WTC11 (cell line): ENCODE results near the gene SLC24A3. TPM values are rescaled to one million over a fixed set of nuclear protein-coding genes. Genes with fewer than 3 reads are reported as not detected.

Experiments
- ATAC-seq: fragments of 200-7000 bp; cut with Tn5 transposase; 2 replicates; pipeline ENCODE4 v1.10.0; 2021; ENCODE audit warnings: mild to moderate bottlenecking, moderate library complexity
- CTCF ChIA-PET: fragments of 300-600 bp; sonication (Branson Sonifier 250); formaldehyde crosslinking; loops from one replicate; lab custom pipeline; 2021; ENCODE audit warnings: antibody characterized with exemption; lab: Charles Lee
- POLR2A ChIA-PET: fragments of 350-600 bp; sonication (Branson Sonifier 250); formaldehyde crosslinking; loops from one replicate; lab custom pipeline; 2021; ENCODE audit warnings: antibody characterized with exemption; lab: Charles Lee
- DNase-seq: peaks from one replicate; pipeline ENCODE4 v3.0.0; 2021; ENCODE audit warnings: low spot score
- H3K27ac Mint-ChIP-seq: 2 replicates; pipeline ENCODE4 v1.8.0; 2021; ENCODE audit warnings: mixed read lengths
- H3K27me3 Mint-ChIP-seq: 2 replicates; pipeline ENCODE4 v1.8.0; 2021; ENCODE audit warnings: low read depth, mild to moderate bottlenecking, moderate library complexity, mixed read lengths
- H3K36me3 Mint-ChIP-seq: 2 replicates; pipeline ENCODE4 v1.8.0; 2021; ENCODE audit warnings: mixed read lengths
- H3K4me1 Mint-ChIP-seq: 2 replicates; pipeline ENCODE4 v1.8.0; 2022; ENCODE audit warnings: mixed read lengths
- H3K4me3 Mint-ChIP-seq: 2 replicates; pipeline ENCODE4 v1.8.0; 2021; ENCODE audit warnings: mild to moderate bottlenecking, moderate library complexity, mixed read lengths
- H3K9me3 Mint-ChIP-seq: 2 replicates; pipeline ENCODE4 v1.8.0; 2021; ENCODE audit warnings: mixed read lengths
- CREB1 ChIP-seq: sonication (generic); formaldehyde crosslinking; IDR thresholded peaks from 2 replicates; pipeline ENCODE4 v1.8.0; 2023; ENCODE audit warnings: mild to moderate bottlenecking, missing genetic modification reagents
- ELF4 ChIP-seq: sonication (generic); formaldehyde crosslinking; IDR thresholded peaks from 2 replicates; pipeline ENCODE4 v1.8.1; 2022; ENCODE audit warnings: low read depth, mild to moderate bottlenecking, moderate library complexity, missing genetic modification reagents
- EMX1 ChIP-seq: fragments of 250-450 bp; sonication (Bioruptor Pico); IDR thresholded peaks from 2 replicates; pipeline ENCODE4 v1.8.0; 2021; ENCODE audit warnings: mild to moderate bottlenecking
- FOXK1 ChIP-seq: sonication (generic); formaldehyde crosslinking; IDR thresholded peaks from 2 replicates; pipeline ENCODE4 v1.8.0; 2022; ENCODE audit warnings: mild to moderate bottlenecking, moderate library complexity, missing genetic modification reagents
- FOXP1 ChIP-seq: sonication (generic); formaldehyde crosslinking; IDR thresholded peaks from 2 replicates; pipeline ENCODE4 v1.8.0; 2022; ENCODE audit warnings: missing genetic modification reagents, mild to moderate bottlenecking, moderate library complexity, borderline replicate concordance
- IRF2 ChIP-seq: sonication (generic); formaldehyde crosslinking; IDR thresholded peaks from 2 replicates; pipeline ENCODE4 v1.8.0; 2022; ENCODE audit warnings: low read depth, missing genetic modification reagents, borderline replicate concordance
- JAZF1 ChIP-seq: fragments of 250-450 bp; sonication (Bioruptor Pico); IDR thresholded peaks from 2 replicates; pipeline ENCODE4 v1.9.0; 2021; ENCODE audit warnings: moderate library complexity, mild to moderate bottlenecking, inconsistent platforms
- NR3C1 ChIP-seq: sonication (generic); formaldehyde crosslinking; conservative IDR thresholded peaks from 2 replicates; pipeline ENCODE4 v1.8.1; 2023; ENCODE audit warnings: low read depth, mild to moderate bottlenecking, missing genetic modification reagents
- SMAD4 ChIP-seq: sonication (generic); formaldehyde crosslinking; IDR thresholded peaks from 2 replicates; pipeline ENCODE4 v1.8.0; 2022; ENCODE audit warnings: mild to moderate bottlenecking, missing genetic modification reagents
- TCF7 ChIP-seq: sonication (generic); formaldehyde crosslinking; IDR thresholded peaks from 2 replicates; pipeline ENCODE4 v1.8.0; 2022; ENCODE audit warnings: mild to moderate bottlenecking, low read depth, missing genetic modification reagents, moderate library complexity
- TEAD4 ChIP-seq: sonication (generic); formaldehyde crosslinking; IDR thresholded peaks from 2 replicates; pipeline ENCODE4 v1.8.0; 2022; ENCODE audit warnings: mild to moderate bottlenecking, missing genetic modification reagents
- ZNF416 ChIP-seq: fragments of 250-450 bp; sonication (Bioruptor Pico); IDR thresholded peaks from 2 replicates; pipeline ENCODE4 v1.9.0; 2021; ENCODE audit warnings: mild to moderate bottlenecking, inconsistent platforms
- total RNA-seq: library from RNA; stranded (reverse); gene quantifications from 3 replicates; pipeline ENCODE4 v1.2.3, GENCODE V29; 2021
- TF ChIP-seq, protein P1 (sequence below): fragments of 250-450 bp; sonication (Bioruptor Pico); IDR thresholded peaks from 2 replicates; pipeline ENCODE4 v1.9.0; 2021; ENCODE audit warnings: mild to moderate bottlenecking, borderline replicate concordance
- TF ChIP-seq, protein P2 (sequence below): fragments of 250-450 bp; sonication (Bioruptor Pico); IDR thresholded peaks from 2 replicates; pipeline ENCODE4 v1.9.0; 2021; ENCODE audit warnings: mild to moderate bottlenecking
- TF ChIP-seq, protein P3 (sequence below): sonication (generic); formaldehyde crosslinking; IDR thresholded peaks from 2 replicates; pipeline ENCODE4 v1.8.0; 2023; ENCODE audit warnings: missing genetic modification reagents, mild to moderate bottlenecking, borderline replicate concordance
- TF ChIP-seq, protein P4 (sequence below): fragments of 250-450 bp; sonication (Bioruptor Pico); IDR thresholded peaks from 2 replicates; pipeline ENCODE4 v2.1.2; 2022; ENCODE audit warnings: mild to moderate bottlenecking, moderate library complexity
- TF ChIP-seq, protein P5 (sequence below): sonication (generic); formaldehyde crosslinking; IDR thresholded peaks from 2 replicates; pipeline ENCODE4 v1.8.0; 2022; ENCODE audit warnings: mild to moderate bottlenecking, missing genetic modification reagents

The SLC24A3 gene
- total RNA-seq, 1 experiment from 2014 or later: 5.7 TPM

DNA sequence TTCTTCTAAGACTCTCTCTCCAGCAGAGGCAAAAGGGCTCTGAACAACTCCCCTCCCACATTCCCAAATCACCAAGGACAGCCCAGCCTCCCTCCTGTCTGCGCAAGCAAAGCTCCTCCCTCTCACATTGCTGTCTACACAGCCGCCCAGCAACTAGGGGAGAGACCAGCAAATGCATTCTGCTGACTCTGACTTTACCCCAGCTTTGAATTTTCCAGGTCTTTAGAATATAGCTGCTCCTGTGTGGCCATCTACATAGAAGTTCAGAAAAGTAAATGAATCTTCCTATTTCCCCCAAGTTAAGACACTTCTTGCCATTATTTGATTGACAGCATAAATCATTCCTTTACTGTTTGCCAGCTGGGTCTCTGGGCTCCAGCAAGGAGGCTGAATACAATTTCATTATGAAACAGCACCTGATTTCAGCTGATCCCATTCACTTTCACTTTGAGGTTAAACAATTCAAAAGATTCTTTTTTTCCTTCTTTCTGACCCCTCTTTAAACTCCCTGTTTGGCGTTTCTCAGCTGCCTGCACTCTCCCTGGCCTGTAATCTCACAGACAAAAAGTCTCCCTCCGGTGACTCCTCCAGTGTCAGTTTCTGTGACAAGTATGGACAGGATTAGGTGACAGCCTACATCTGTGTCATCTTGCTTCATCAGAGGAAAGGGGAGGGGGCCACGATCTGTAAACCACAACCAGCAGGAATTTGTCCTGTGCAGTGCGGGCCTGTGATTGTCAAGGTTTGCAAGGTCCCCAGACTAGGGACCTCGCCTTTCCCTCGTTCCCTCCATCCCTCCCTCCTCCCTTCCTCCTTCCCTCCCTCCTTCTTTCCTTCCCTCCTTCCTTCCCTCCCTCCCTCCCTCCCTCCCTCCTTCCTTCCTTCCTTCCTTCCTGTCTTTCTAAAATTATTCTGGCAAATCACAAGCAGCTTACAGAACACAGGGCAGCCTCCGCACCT, 340.1 kb downstream of the SLC24A3 start (continued):
- TF ChIP-seq, protein P1, sequence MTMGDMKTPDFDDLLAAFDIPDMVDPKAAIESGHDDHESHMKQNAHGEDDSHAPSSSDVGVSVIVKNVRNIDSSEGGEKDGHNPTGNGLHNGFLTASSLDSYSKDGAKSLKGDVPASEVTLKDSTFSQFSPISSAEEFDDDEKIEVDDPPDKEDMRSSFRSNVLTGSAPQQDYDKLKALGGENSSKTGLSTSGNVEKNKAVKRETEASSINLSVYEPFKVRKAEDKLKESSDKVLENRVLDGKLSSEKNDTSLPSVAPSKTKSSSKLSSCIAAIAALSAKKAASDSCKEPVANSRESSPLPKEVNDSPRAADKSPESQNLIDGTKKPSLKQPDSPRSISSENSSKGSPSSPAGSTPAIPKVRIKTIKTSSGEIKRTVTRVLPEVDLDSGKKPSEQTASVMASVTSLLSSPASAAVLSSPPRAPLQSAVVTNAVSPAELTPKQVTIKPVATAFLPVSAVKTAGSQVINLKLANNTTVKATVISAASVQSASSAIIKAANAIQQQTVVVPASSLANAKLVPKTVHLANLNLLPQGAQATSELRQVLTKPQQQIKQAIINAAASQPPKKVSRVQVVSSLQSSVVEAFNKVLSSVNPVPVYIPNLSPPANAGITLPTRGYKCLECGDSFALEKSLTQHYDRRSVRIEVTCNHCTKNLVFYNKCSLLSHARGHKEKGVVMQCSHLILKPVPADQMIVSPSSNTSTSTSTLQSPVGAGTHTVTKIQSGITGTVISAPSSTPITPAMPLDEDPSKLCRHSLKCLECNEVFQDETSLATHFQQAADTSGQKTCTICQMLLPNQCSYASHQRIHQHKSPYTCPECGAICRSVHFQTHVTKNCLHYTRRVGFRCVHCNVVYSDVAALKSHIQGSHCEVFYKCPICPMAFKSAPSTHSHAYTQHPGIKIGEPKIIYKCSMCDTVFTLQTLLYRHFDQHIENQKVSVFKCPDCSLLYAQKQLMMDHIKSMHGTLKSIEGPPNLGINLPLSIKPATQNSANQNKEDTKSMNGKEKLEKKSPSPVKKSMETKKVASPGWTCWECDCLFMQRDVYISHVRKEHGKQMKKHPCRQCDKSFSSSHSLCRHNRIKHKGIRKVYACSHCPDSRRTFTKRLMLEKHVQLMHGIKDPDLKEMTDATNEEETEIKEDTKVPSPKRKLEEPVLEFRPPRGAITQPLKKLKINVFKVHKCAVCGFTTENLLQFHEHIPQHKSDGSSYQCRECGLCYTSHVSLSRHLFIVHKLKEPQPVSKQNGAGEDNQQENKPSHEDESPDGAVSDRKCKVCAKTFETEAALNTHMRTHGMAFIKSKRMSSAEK (CRISPR knock-in tag): no peak
- TF ChIP-seq SMAD4 (no peak), EMX1 (CRISPR knock-in tag) (no peak), IRF2 (CRISPR knock-in tag) (no peak)
- TF ChIP-seq, protein P2, sequence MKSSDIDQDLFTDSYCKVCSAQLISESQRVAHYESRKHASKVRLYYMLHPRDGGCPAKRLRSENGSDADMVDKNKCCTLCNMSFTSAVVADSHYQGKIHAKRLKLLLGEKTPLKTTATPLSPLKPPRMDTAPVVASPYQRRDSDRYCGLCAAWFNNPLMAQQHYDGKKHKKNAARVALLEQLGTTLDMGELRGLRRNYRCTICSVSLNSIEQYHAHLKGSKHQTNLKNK (CRISPR knock-in tag): no peak

DNA sequence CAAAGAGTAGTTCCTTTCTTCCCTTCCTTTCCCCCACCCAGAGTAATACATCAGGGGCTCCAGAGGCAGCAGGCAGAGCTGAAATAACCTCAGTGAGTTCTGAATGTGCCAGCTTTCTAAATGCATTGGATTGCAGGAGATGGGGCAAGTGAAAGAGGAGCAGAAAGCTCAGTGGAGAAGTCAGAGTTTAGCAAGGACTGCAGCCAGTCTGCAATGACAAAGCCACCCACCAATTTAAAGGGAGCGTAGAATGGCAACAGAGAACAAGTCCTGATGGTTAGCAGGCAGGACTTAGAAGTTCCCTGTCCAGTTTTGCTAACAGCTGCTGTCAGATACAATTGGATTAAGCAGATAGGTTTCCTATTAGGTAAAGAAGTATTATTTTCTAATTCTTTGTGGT, 342.2 kb downstream of the SLC24A3 start:
- Mint-ChIP-seq H3K27ac (no peak overlapping the region), H3K4me3 (no peak overlapping the region), H3K9me3 (0 out of 2 replicates have a peak, but pooled peaks cover 4% of the 10 kb centered on the region), H3K4me1 (peaks cover 3% of the 10 kb centered on the region; the same call in 1 of the 2 replicates), H3K27me3 (no peaks in the 10 kb centered on the region), H3K36me3 (no peaks in the 10 kb centered on the region)
- DNase-seq (no peak), ATAC-seq (no peak)
- POLR2A ChIA-PET: no interaction called here
- CTCF ChIA-PET: no interaction called here
- TF ChIP-seq NR3C1 (CRISPR knock-in tag) (no peak), FOXK1 (CRISPR knock-in tag) (no peak), FOXP1 (CRISPR knock-in tag) (no peak), JAZF1 (CRISPR knock-in tag) (no peak), ZNF416 (no peak), TCF7 (CRISPR knock-in tag) (no peak), ELF4 (no peak), CREB1 (no peak), TEAD4 (CRISPR knock-in tag) (no peak)
- TF ChIP-seq, protein P3, sequence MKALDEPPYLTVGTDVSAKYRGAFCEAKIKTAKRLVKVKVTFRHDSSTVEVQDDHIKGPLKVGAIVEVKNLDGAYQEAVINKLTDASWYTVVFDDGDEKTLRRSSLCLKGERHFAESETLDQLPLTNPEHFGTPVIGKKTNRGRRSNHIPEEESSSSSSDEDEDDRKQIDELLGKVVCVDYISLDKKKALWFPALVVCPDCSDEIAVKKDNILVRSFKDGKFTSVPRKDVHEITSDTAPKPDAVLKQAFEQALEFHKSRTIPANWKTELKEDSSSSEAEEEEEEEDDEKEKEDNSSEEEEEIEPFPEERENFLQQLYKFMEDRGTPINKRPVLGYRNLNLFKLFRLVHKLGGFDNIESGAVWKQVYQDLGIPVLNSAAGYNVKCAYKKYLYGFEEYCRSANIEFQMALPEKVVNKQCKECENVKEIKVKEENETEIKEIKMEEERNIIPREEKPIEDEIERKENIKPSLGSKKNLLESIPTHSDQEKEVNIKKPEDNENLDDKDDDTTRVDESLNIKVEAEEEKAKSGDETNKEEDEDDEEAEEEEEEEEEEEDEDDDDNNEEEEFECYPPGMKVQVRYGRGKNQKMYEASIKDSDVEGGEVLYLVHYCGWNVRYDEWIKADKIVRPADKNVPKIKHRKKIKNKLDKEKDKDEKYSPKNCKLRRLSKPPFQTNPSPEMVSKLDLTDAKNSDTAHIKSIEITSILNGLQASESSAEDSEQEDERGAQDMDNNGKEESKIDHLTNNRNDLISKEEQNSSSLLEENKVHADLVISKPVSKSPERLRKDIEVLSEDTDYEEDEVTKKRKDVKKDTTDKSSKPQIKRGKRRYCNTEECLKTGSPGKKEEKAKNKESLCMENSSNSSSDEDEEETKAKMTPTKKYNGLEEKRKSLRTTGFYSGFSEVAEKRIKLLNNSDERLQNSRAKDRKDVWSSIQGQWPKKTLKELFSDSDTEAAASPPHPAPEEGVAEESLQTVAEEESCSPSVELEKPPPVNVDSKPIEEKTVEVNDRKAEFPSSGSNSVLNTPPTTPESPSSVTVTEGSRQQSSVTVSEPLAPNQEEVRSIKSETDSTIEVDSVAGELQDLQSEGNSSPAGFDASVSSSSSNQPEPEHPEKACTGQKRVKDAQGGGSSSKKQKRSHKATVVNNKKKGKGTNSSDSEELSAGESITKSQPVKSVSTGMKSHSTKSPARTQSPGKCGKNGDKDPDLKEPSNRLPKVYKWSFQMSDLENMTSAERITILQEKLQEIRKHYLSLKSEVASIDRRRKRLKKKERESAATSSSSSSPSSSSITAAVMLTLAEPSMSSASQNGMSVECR (CRISPR knock-in tag): no peak
- TF ChIP-seq, protein P4, sequence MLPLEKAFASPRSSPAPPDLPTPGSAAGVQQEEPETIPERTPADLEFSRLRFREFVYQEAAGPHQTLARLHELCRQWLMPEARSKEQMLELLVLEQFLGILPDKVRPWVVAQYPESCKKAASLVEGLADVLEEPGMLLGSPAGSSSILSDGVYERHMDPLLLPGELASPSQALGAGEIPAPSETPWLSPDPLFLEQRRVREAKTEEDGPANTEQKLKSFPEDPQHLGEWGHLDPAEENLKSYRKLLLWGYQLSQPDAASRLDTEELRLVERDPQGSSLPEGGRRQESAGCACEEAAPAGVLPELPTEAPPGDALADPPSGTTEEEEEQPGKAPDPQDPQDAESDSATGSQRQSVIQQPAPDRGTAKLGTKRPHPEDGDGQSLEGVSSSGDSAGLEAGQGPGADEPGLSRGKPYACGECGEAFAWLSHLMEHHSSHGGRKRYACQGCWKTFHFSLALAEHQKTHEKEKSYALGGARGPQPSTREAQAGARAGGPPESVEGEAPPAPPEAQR (CRISPR knock-in tag): no peak
- TF ChIP-seq, protein P5, sequence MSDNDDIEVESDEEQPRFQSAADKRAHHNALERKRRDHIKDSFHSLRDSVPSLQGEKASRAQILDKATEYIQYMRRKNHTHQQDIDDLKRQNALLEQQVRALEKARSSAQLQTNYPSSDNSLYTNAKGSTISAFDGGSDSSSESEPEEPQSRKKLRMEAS (CRISPR knock-in tag): no peak
- TF ChIP-seq, protein P1 (CRISPR knock-in tag): no peak
- TF ChIP-seq, protein P2 (CRISPR knock-in tag): no peak
